ENCODE measurements around the gene LINGO4.

LINGO4 gene

DNA sequence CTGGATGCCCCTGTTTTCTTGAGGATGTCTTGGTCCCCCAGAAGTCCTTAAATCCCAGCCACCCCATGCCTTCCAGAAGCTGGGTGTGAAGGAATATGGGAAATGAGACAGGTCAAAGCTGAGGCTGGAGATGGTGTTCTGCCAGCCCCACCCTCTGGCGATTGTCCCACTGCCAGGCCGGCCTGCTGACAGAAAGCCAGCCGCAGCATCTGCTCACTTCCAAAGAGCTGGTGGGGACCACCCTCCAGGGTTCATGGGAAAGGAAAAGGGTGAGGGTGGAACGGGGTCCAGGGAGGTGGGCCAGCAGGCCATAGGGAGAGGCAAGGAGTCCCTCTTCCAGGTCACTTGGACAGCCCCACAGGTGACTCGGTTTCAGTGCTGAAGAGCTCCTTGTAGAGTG is 1.9 kb upstream of the LINGO4 start:
- Histone ChIP-seq H3K4me1 (no peaks in the 10 kb centered on the region), H3K27me3 (peaks cover 0 to 33% of the 10 kb centered on the region in 2 donors), H3K27ac (no peak overlapping the region), H3K36me3 (peaks cover 0 to 10% (median 0%) of the 10 kb centered on the region in 3 donors), H3K4me3 (no peak overlapping the region), H3K9me3 (no peaks in the 10 kb centered on the region)
- TF ChIP-seq, protein P1, sequence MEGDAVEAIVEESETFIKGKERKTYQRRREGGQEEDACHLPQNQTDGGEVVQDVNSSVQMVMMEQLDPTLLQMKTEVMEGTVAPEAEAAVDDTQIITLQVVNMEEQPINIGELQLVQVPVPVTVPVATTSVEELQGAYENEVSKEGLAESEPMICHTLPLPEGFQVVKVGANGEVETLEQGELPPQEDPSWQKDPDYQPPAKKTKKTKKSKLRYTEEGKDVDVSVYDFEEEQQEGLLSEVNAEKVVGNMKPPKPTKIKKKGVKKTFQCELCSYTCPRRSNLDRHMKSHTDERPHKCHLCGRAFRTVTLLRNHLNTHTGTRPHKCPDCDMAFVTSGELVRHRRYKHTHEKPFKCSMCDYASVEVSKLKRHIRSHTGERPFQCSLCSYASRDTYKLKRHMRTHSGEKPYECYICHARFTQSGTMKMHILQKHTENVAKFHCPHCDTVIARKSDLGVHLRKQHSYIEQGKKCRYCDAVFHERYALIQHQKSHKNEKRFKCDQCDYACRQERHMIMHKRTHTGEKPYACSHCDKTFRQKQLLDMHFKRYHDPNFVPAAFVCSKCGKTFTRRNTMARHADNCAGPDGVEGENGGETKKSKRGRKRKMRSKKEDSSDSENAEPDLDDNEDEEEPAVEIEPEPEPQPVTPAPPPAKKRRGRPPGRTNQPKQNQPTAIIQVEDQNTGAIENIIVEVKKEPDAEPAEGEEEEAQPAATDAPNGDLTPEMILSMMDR (IDR thresholded peaks at IDR 0.05), result no peak
- DNase-seq, result peak in 1 of 2 donors; percentile 40
- intact Hi-C loops (cut with DNase I; ENCODE audit: low total_unique reads), result no loop called here

DNA sequence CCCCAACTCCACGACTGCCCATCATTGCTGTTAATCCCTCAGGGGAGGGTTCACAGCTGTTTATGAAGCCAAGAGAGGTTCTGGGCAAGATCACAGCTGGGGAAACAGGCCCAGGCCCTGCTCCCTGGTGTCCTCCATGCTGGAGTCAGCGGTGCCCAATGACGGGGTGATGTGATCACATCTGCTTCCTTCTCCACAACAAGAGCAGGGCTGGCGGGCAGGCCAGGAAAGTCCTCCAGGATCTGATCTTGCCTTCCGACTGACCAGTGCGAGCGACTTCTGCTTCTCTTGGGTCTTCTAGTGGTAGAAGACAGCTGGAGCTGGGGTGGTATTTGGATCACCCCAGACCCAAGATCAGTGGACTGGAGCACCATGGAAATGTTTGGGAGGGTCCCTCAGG is 951 bp upstream of the LINGO4 start:
- peaks cover 0 to 10% (median 0%) of the 10 kb centered on the region in 3 donors for H3K36me3 ChIP-seq
- intact Hi-C loops (cut with DNase I; ENCODE audit: low total_unique reads), result no loop called here
- peak in 1 of 2 donors; percentile 57 for DNase-seq
- peaks cover 0 to 41% of the 10 kb centered on the region in 2 donors for H3K27me3 ChIP-seq
- no peaks in the 10 kb centered on the region for H3K4me1 ChIP-seq
- H3K4me3 ChIP-seq, result no peak overlapping the region
- H3K27ac ChIP-seq, result no peak overlapping the region
- TF ChIP-seq, protein P1 (IDR thresholded peaks at IDR 0.05), result no peak
- H3K9me3 ChIP-seq, result no peaks in the 10 kb centered on the region

DNA sequence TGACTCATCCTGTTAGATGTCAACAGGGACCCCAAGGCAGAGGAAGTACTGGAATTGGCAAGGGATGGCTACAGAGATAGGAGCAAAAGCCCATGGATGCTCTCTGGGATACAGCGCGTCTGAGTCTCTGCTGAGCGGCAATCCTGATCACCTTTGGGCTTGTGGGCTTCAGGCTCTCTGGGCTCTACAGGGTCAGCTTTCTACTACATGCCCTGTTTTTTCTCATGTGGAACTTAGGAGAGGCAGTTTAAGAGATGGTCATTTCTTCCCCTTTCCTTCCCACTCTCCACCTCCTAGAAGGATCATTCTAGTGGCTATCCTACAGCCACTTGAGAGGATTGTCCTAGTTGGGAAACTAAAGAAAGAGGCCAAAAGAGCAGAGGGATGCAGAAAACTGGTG is 1.3 kb downstream of the LINGO4 start:
- no peak overlapping the region for H3K27ac ChIP-seq
- H3K4me3 ChIP-seq, result no peak overlapping the region
- intact Hi-C loops (cut with DNase I; ENCODE audit: low total_unique reads), result no loop called here
- DNase-seq, result no peak
- H3K27me3 ChIP-seq, result peaks cover 0 to 60% of the 10 kb centered on the region in 2 donors
- peaks cover 0 to 10% (median 0%) of the 10 kb centered on the region in 3 donors for H3K36me3 ChIP-seq
- H3K4me1 ChIP-seq, result no peaks in the 10 kb centered on the region
- TF ChIP-seq, protein P1 (IDR thresholded peaks at IDR 0.05), result no peak
- no peaks in the 10 kb centered on the region for H3K9me3 ChIP-seq

DNA sequence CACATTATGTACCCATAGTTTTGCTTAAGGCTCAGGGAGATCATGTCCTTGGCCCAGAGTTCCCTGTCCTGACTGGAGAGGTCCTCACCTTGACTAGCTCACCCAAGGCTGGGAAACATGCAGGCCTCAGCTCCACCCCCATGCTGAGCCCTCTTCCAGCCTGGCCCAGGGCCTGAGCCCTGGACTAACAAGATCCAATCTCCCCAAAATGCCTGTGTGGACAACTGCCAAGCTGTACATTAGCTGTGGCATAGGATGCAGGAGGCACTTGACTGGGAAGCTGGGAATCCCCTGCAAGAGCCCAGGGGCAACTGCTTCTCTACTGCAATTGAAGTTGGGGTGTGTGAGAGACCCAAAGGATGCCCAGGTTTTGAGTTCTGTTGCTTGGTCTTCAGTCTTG is 2.1 kb downstream of the LINGO4 start:
- intact Hi-C loops (cut with DNase I; ENCODE audit: low total_unique reads), result no loop called here

DNA sequence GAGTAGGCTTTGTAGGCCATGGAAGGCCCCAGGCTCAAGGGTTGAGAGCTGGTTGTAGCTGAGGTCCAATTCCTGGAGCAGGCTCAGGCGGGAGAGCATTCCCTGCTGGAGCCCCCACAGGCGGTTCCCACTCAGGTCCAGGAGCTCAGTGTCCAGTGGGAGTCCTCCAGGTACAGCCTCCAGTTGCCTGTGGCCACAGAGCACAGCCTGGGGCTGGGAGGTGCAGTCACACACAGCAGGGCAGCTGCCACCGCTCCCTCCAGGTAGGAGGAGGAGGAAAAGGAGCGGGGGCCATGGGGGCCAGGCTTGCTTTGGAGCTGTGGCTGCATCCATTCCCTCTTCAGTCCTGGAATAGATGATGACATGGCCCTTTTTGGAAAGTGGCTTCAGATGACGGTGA is 2.8 kb downstream of the LINGO4 start:
- H3K27ac ChIP-seq, result no peak overlapping the region
- H3K4me1 ChIP-seq, result no peaks in the 10 kb centered on the region
- no peak overlapping the region for H3K4me3 ChIP-seq
- no peaks in the 10 kb centered on the region for H3K9me3 ChIP-seq
- peaks cover 0 to 64% of the 10 kb centered on the region in 2 donors for H3K27me3 ChIP-seq
- intact Hi-C loops (cut with DNase I; ENCODE audit: low total_unique reads), result no loop called here
- TF ChIP-seq, protein P1 (IDR thresholded peaks at IDR 0.05), result no peak
- peaks cover 0 to 8% (median 0%) of the 10 kb centered on the region in 3 donors for H3K36me3 ChIP-seq
- peak in 1 of 2 donors; percentile 55 for DNase-seq

More for the DNA sequence above, 2.1 kb downstream of the LINGO4 start:
- Histone ChIP-seq H3K4me1 (no peaks in the 10 kb centered on the region), H3K36me3 (peaks cover 0 to 10% (median 0%) of the 10 kb centered on the region in 3 donors), H3K9me3 (no peaks in the 10 kb centered on the region), H3K27me3 (peaks cover 0 to 64% of the 10 kb centered on the region in 2 donors), H3K4me3 (no peak overlapping the region), H3K27ac (no peak overlapping the region)
- no peak for DNase-seq
- TF ChIP-seq, protein P1 (IDR thresholded peaks at IDR 0.05), result no peak

DNA sequence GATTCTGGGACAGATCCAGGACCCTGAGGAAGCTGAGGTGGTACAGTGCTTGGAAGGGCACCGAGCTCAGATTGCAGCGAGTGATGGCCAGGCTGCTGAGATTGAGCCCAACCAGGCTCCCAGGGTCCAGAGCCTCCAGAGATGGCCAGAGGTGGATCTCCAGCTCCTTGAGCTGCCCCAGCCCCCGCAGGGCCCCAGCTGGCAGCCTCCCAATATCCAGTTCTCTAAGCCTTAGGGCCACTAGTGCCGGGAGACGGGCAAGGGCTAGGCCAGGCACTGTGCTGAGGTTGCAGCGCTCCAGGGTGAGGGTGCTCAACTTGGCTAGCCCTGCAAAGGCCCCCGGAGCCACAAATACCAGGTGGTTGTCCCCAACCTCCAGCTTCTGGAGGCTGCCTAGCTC is 3.4 kb downstream of the LINGO4 start:
- peaks cover 0 to 61% of the 10 kb centered on the region in 2 donors for H3K27me3 ChIP-seq
- TF ChIP-seq, protein P1 (IDR thresholded peaks at IDR 0.05), result no peak
- no peaks in the 10 kb centered on the region for H3K4me1 ChIP-seq
- intact Hi-C loops (cut with DNase I; ENCODE audit: low total_unique reads), result no loop called here
- peaks cover 0 to 3% (median 0%) of the 10 kb centered on the region in 3 donors for H3K36me3 ChIP-seq
- H3K27ac ChIP-seq, result no peak overlapping the region
- no peak overlapping the region for H3K4me3 ChIP-seq
- H3K9me3 ChIP-seq, result no peaks in the 10 kb centered on the region
- no peak for DNase-seq

Measured in tibial artery (tissue), 4 donors.